IPS-18a (cell line): ENCODE measurements around the gene PDAP1.

Experiments used
- H3K27ac ChIP-seq: one replicate; pipeline ENCODE4 v1.5.1; 2013; ENCODE audit warnings: low read length
- H3K27me3 ChIP-seq: one replicate; pipeline ENCODE4 v1.6.1; 2013; ENCODE audit warnings: mild to moderate bottlenecking, low read length; ENCODE audit not compliant: control insufficient read depth, insufficient read depth
- H3K36me3 ChIP-seq: one replicate; pipeline ENCODE4 v1.6.1; 2013; ENCODE audit warnings: low read depth, low read length; ENCODE audit not compliant: control insufficient read depth
- H3K4me1 ChIP-seq: one replicate; pipeline ENCODE4 v1.6.1; 2013; ENCODE audit warnings: low read depth, low read length; ENCODE audit not compliant: control insufficient read depth
- H3K4me3 ChIP-seq: one replicate; pipeline ENCODE4 v1.5.1; 2013; ENCODE audit warnings: low read length
- H3K9ac ChIP-seq: one replicate; pipeline ENCODE4 v1.6.1; 2013; ENCODE audit warnings: mild to moderate bottlenecking, low read length, moderate library complexity
- H3K9me3 ChIP-seq: one replicate; pipeline ENCODE4 v1.6.1; 2013; ENCODE audit warnings: low read depth, low read length; ENCODE audit not compliant: control insufficient read depth

Gene PDAP1

GRCh38 chr7:99404235-99404976 lies 4.0 kb downstream of the PDAP1 start:
- Histone ChIP-seq H3K9me3 (no peaks in the 10 kb centered on the region), H3K27ac (no peak overlapping the region), H3K9ac (no peak overlapping the region), H3K36me3 (peaks cover 42% of the 10 kb centered on the region), H3K4me1 (peaks cover 7% of the 10 kb centered on the region), H3K4me3 (no peak overlapping the region), H3K27me3 (no peaks in the 10 kb centered on the region)

- no peak overlapping the region for H3K4me3 ChIP-seq
- H3K27ac ChIP-seq = no peak overlapping the region
- H3K36me3 ChIP-seq = peaks cover 49% of the 10 kb centered on the region
- no peaks in the 10 kb centered on the region for H3K27me3 ChIP-seq
- no peaks in the 10 kb centered on the region for H3K9me3 ChIP-seq
- H3K9ac ChIP-seq = no peak overlapping the region
- peaks cover 7% of the 10 kb centered on the region for H3K4me1 ChIP-seq
Observed at GRCh38 chr7:99403764-99404163, 4.6 kb downstream of the PDAP1 start.

GRCh38 chr7:99402854-99403253 lies 5.5 kb downstream of the PDAP1 start:
- peaks cover 7% of the 10 kb centered on the region for H3K4me1 ChIP-seq
- no peak overlapping the region for H3K27ac ChIP-seq
- no peaks in the 10 kb centered on the region for H3K27me3 ChIP-seq
- H3K4me3 ChIP-seq = no peak overlapping the region
- no peak overlapping the region for H3K9ac ChIP-seq
- no peaks in the 10 kb centered on the region for H3K9me3 ChIP-seq
- peaks cover 55% of the 10 kb centered on the region for H3K36me3 ChIP-seq

DNA sequence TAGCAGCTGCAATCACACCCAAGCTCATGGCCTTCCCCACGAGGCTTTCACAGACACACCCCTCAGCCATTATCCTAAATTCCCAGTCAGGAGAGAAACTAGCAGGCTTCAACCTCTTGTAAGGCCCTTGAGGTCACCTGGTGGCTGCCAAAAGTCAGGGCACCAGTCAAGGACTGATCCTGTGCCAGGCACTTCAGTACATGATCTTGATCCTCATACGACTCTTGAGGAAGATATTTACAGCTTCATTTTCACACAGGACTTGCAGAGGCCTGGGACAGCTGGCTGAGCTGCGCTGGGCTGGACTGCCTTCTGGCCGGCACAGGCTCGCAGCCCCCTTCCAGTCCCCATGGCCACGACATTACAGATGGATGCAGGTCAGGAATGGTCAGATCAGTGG lies 8.8 kb downstream of the PDAP1 start:
- no peak overlapping the region for H3K27ac ChIP-seq
- H3K36me3 ChIP-seq = peaks cover 82% of the 10 kb centered on the region

DNA sequence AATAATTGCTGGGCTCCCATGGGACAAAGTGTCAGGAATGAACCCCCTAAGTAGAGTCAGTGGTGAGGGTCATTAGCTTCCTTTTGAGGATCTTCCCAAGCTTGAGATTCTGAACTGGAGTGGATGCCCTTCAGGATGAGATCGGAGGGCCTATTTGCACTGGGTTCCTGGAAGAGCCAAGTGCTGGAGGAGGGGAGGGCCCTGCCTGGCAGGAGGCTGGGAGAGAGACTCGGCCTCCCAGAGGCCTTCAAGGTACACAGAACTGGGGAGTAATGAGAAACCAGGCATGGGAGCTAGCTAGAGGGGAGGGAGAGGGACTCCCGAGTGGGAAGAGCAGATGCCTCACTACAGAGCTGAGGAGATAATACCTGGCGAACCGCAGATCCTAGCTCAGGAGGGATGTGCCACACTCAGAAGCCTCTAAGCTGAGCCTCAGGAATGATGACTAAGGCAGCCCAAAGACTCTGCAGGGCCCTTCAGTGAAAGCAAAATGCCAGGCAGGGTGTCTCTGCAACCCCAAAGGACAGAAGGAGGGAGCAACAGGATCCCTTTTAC lies 9.4 kb downstream of the PDAP1 start:
- no peak overlapping the region for H3K27ac ChIP-seq
- no peaks in the 10 kb centered on the region for H3K27me3 ChIP-seq
- no peak overlapping the region for H3K4me3 ChIP-seq
- no peak overlapping the region for H3K9ac ChIP-seq
- H3K36me3 ChIP-seq = peaks cover 78% of the 10 kb centered on the region
- H3K9me3 ChIP-seq = no peaks in the 10 kb centered on the region
- no peaks in the 10 kb centered on the region for H3K4me1 ChIP-seq

More for the DNA sequence above, 8.8 kb downstream of the PDAP1 start:
- Histone ChIP-seq H3K4me3 (no peak overlapping the region), H3K9ac (no peak overlapping the region), H3K27me3 (no peaks in the 10 kb centered on the region), H3K9me3 (no peaks in the 10 kb centered on the region), H3K4me1 (no peaks in the 10 kb centered on the region)

GRCh38 chr7:99397297-99397983 lies 11.0 kb downstream of the PDAP1 start:
- Histone ChIP-seq H3K36me3 (peaks cover 65% of the 10 kb centered on the region), H3K9me3 (no peaks in the 10 kb centered on the region), H3K9ac (no peak overlapping the region), H3K4me3 (no peak overlapping the region), H3K27me3 (no peaks in the 10 kb centered on the region), H3K27ac (no peak overlapping the region), H3K4me1 (peaks cover 3% of the 10 kb centered on the region)

GRCh38 chr7:99396418-99397296 lies 11.7 kb downstream of the PDAP1 start:
- Histone ChIP-seq H3K27me3 (no peaks in the 10 kb centered on the region), H3K9me3 (no peaks in the 10 kb centered on the region), H3K4me3 (no peak overlapping the region), H3K27ac (no peak overlapping the region), H3K9ac (no peak overlapping the region), H3K4me1 (peaks cover 3% of the 10 kb centered on the region), H3K36me3 (peaks cover 60% of the 10 kb centered on the region)

DNA sequence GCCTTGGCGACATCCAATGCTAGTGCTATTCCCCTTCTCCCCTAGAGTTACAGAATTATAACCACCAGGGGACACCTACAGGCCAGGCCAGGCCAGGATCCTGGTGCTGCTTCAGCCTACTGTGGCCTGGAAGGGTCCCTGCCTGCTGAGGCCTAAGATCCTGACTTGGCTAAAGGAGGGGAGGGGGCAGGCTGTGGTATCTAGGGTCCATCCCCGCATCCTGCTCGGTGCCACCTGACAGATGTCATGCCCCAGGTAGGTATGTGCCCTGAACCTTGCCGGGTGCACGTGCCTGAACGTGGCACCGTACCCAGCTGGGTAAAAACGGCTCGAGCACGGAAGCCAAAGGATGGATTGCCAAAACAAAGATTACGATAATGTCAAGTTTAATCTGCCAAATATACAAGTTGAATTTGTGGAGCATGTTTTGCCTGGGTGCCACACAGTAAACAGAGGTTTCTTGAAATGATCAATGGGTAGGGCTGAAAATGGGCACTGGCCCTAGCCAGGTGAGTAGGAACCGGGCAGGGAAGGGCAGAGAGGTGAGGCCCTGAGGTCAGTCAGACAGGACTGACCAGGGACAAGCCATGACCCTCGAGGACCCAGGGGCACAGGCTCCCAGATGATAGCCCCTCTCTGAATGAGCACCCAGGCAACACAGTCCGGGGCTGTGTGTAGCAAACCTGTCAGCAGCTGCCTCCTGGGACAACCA lies 12.6 kb downstream of the PDAP1 start:
- peaks cover 53% of the 10 kb centered on the region for H3K36me3 ChIP-seq

GRCh38 chr7:99394188-99394502 lies 14.3 kb downstream of the PDAP1 start:
- Histone ChIP-seq H3K4me3 (no peak overlapping the region), H3K27ac (no peak overlapping the region), H3K9ac (no peak overlapping the region), H3K36me3 (peaks cover 43% of the 10 kb centered on the region), H3K27me3 (no peaks in the 10 kb centered on the region), H3K9me3 (no peaks in the 10 kb centered on the region), H3K4me1 (peaks cover 3% of the 10 kb centered on the region)

More for the DNA sequence above, 12.6 kb downstream of the PDAP1 start:
- H3K4me3 ChIP-seq = no peak overlapping the region
- H3K9me3 ChIP-seq = no peaks in the 10 kb centered on the region
- H3K9ac ChIP-seq = no peak overlapping the region
- no peaks in the 10 kb centered on the region for H3K27me3 ChIP-seq
- H3K4me1 ChIP-seq = peaks cover 3% of the 10 kb centered on the region
- no peak overlapping the region for H3K27ac ChIP-seq

GRCh38 chr7:99393355-99394187 lies 14.8 kb downstream of the PDAP1 start:
- no peaks in the 10 kb centered on the region for H3K27me3 ChIP-seq
- peak overlapping the region; percentile 54 for H3K27ac ChIP-seq
- H3K9ac ChIP-seq = peak overlapping the region; percentile 55
- peak overlapping the region; percentile 85 for H3K4me3 ChIP-seq
- no peaks in the 10 kb centered on the region for H3K9me3 ChIP-seq
- H3K36me3 ChIP-seq = peaks cover 37% of the 10 kb centered on the region
- H3K4me1 ChIP-seq = peaks cover 3% of the 10 kb centered on the region
